K562 (cell line): ENCODE measurements around the gene PNPLA1.

Experiments used
- CHD2 ChIP-seq: IDR thresholded peaks from 2 replicates; pipeline ENCODE4 v1.6.1; 2011; ENCODE audit warnings: low read depth, low read length
- GTF2F1 ChIP-seq: IDR thresholded peaks from 2 replicates; pipeline ENCODE4 v1.6.1; 2011; ENCODE audit warnings: low read depth, low read length, improper control_type of control experiment
- KLF13 ChIP-seq: fragments of 450-650 bp; IDR thresholded peaks from 2 replicates; pipeline ENCODE4 v1.6.1; 2016; ENCODE audit warnings: missing genetic modification characterization, low read depth, mild to moderate bottlenecking, missing compliant biosample characterization, moderate library complexity, borderline replicate concordance
- PHF20 ChIP-seq: fragments of 450-650 bp; IDR thresholded peaks from 2 replicates; pipeline ENCODE4 v1.6.1; 2018; ENCODE audit not compliant: partially characterized antibody
- PKNOX1 ChIP-seq: fragments of 450-650 bp; IDR thresholded peaks from 2 replicates; pipeline ENCODE4 v1.6.1; 2016
- POLR2AphosphoS2 ChIP-seq: IDR thresholded peaks from 2 replicates; pipeline ENCODE4 v1.6.1; 2012; ENCODE audit warnings: low read length, improper control_type of control experiment
- TF ChIP-seq, protein P1 (sequence below): fragments of 200-800 bp; sonication (Bioruptor generic); IDR thresholded peaks from 2 replicates; pipeline ENCODE4 v1.6.1; 2017; ENCODE audit warnings: missing genetic modification characterization, missing compliant biosample characterization
- TF ChIP-seq, protein P2 (sequence below), 3 experiments: IDR thresholded peaks in 2 of 3; conservative IDR thresholded peaks in 1 of 3; 2 replicates each; pipeline ENCODE4 v1.5.1; 2011 to 2012; ENCODE audit warnings: low read length in 3 of 3, mild to moderate bottlenecking in 3 of 3, control low read depth in 2 of 3, improper control_type of control experiment in 1 of 3, inconsistent platforms in 1 of 3, low read depth in 1 of 3, mixed read lengths in 1 of 3, moderate library complexity in 1 of 3; ENCODE audit not compliant: insufficient read depth in 2 of 3
- TF ChIP-seq, protein P3 (sequence below), 2 experiments: fragments of 450-650 bp; conservative IDR thresholded peaks; 2 replicates each; pipeline ENCODE4 v1.6.1; 2017; ENCODE audit warnings: mild to moderate bottlenecking in 2 of 2, moderate library complexity in 2 of 2

DNA sequence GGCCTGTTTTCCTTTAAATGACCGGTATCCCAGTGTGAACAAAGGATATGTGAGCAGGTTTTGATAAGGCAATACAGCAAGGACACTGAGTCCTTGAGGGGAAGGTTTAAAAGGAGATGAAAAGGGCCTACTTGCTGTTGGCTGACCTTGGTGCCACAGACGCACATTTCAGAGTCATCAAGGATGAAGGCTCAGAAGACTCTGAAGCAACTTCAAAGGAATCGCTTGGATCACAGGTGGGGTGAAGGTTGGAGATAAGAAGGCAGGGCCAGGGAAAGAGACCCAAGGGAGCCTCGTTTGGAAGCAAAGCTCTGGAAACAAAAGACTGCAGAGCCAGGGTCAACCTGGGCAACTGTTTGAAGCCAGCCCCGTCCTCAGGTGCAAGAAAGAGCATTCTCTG, 30.1 kb upstream of the PNPLA1 start:
- TF ChIP-seq CHD2 (no peak), KLF13 (tag) (no peak), GTF2F1 (no peak), PHF20 (no peak), POLR2AphosphoS2 (no peak), PKNOX1 (no peak)
- TF ChIP-seq, protein P1, sequence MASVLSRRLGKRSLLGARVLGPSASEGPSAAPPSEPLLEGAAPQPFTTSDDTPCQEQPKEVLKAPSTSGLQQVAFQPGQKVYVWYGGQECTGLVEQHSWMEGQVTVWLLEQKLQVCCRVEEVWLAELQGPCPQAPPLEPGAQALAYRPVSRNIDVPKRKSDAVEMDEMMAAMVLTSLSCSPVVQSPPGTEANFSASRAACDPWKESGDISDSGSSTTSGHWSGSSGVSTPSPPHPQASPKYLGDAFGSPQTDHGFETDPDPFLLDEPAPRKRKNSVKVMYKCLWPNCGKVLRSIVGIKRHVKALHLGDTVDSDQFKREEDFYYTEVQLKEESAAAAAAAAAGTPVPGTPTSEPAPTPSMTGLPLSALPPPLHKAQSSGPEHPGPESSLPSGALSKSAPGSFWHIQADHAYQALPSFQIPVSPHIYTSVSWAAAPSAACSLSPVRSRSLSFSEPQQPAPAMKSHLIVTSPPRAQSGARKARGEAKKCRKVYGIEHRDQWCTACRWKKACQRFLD (CRISPR knock-in tag) = no peak
- TF ChIP-seq, protein P2, sequence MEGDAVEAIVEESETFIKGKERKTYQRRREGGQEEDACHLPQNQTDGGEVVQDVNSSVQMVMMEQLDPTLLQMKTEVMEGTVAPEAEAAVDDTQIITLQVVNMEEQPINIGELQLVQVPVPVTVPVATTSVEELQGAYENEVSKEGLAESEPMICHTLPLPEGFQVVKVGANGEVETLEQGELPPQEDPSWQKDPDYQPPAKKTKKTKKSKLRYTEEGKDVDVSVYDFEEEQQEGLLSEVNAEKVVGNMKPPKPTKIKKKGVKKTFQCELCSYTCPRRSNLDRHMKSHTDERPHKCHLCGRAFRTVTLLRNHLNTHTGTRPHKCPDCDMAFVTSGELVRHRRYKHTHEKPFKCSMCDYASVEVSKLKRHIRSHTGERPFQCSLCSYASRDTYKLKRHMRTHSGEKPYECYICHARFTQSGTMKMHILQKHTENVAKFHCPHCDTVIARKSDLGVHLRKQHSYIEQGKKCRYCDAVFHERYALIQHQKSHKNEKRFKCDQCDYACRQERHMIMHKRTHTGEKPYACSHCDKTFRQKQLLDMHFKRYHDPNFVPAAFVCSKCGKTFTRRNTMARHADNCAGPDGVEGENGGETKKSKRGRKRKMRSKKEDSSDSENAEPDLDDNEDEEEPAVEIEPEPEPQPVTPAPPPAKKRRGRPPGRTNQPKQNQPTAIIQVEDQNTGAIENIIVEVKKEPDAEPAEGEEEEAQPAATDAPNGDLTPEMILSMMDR (IDR thresholded peaks at IDR 0.05 in 2 of 3, conservative IDR thresholded peaks at IDR 0.05 in 1 of 3; ENCODE audit: insufficient read depth in 2 of 3, low read depth in 1 of 3, low read length in 3 of 3) = no peak
- TF ChIP-seq, protein P3, sequence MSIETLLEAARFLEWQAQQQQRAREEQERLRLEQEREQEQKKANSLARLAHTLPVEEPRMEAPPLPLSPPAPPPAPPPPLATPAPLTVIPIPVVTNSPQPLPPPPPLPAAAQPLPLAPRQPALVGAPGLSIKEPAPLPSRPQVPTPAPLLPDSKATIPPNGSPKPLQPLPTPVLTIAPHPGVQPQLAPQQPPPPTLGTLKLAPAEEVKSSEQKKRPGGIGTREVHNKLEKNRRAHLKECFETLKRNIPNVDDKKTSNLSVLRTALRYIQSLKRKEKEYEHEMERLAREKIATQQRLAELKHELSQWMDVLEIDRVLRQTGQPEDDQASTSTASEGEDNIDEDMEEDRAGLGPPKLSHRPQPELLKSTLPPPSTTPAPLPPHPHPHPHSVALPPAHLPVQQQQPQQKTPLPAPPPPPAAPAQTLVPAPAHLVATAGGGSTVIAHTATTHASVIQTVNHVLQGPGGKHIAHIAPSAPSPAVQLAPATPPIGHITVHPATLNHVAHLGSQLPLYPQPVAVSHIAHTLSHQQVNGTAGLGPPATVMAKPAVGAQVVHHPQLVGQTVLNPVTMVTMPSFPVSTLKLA (conservative IDR thresholded peaks at IDR 0.05) = no peak
